ENCODE data around the gene KIF13A. TPM values are rescaled to one million over a fixed set of nuclear protein-coding genes. Genes with fewer than 3 reads are reported as not detected.
"Not testable (repeated sequence)": the region's sequence is repeated elsewhere in the genome, so short reads cannot be mapped to it uniquely, and the experiment has no call there.

KIF13A gene
- polyA plus RNA-seq, 4 donors: 24.9 to 34.9 (median 28.7) TPM

GRCh38 chr6:18024876-18025275 is 37.4 kb upstream of the KIF13A start:
- no peak for DNase-seq
- Histone ChIP-seq H3K4me1 (ENCODE audit: control insufficient read depth in 3 of 3, insufficient read depth in 2 of 3, low read depth in 1 of 3, low read length in 2 of 3) (no peaks in the 10 kb centered on the region), H3K36me3 (ENCODE audit: control insufficient read depth in 3 of 3, insufficient read depth in 2 of 3, low read depth in 1 of 3, low read length in 3 of 3) (no peaks in the 10 kb centered on the region), H3K27me3 (ENCODE audit: control insufficient read depth in 3 of 3, insufficient read depth in 3 of 3, low read length in 3 of 3) (peaks cover 0 to 2% (median 0%) of the 10 kb centered on the region in 3 donors), H3K9me3 (ENCODE audit: control insufficient read depth in 2 of 2, insufficient read depth in 1 of 2, low read depth in 1 of 2, low read length in 1 of 2) (peaks cover 0 to 2% of the 10 kb centered on the region in 2 donors), H3K27ac (ENCODE audit: low read depth in 1 of 3, low read length in 2 of 3) (no peak overlapping the region), H3K4me3 (ENCODE audit: low read depth in 1 of 3, low read length in 3 of 3) (no peak overlapping the region)
- 90 to 97% (median 93%) methylated on average over 5 of the region's 5 CpGs for WGBS, 3 donors
- FAIRE-seq: no peak

DNA sequence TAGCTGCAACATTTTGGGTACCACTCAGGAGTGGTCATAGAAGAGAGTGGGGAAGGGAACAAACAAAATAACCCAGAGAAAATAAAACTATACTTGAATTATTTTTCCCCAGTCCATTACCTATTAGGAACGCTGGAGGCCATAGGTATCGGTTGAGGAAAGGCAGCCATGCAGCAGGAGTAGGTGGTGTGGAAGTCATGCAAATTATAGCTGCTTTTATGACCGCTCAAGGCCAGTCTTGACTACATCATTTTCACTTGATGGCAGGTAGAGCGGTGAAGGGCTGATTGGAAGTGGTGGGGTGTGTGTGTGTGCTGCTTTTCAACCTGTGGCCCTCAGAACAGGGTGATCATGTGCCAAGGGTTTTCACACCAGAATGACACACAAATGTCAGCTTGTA is 36.5 kb upstream of the KIF13A start:
- FAIRE-seq (no peak), DNase-seq (no peak)
- H3K4me3 ChIP-seq (ENCODE audit: low read depth in 1 of 3, low read length in 3 of 3): no peak overlapping the region
- no peaks in the 10 kb centered on the region for H3K4me1 ChIP-seq (ENCODE audit: control insufficient read depth in 3 of 3, insufficient read depth in 2 of 3, low read depth in 1 of 3, low read length in 2 of 3)
- WGBS, 3 donors: 92 to 96% (median 92%) methylated on average over 4 of the region's 4 CpGs
- H3K36me3 ChIP-seq (ENCODE audit: control insufficient read depth in 3 of 3, insufficient read depth in 2 of 3, low read depth in 1 of 3, low read length in 3 of 3): no peaks in the 10 kb centered on the region
- H3K27me3 ChIP-seq (ENCODE audit: control insufficient read depth in 3 of 3, insufficient read depth in 3 of 3, low read length in 3 of 3): peaks cover 0 to 7% (median under 1%) of the 10 kb centered on the region in 3 donors
- no peak overlapping the region for H3K27ac ChIP-seq (ENCODE audit: low read depth in 1 of 3, low read length in 2 of 3)
- no peaks in the 10 kb centered on the region for H3K9me3 ChIP-seq (ENCODE audit: control insufficient read depth in 2 of 2, insufficient read depth in 1 of 2, low read depth in 1 of 2, low read length in 1 of 2)

- FAIRE-seq (no peak), DNase-seq (no peak)
- Histone ChIP-seq H3K36me3 (ENCODE audit: control insufficient read depth in 3 of 3, insufficient read depth in 2 of 3, low read depth in 1 of 3, low read length in 3 of 3) (no peaks in the 10 kb centered on the region), H3K4me3 (ENCODE audit: low read depth in 1 of 3, low read length in 3 of 3) (no peak overlapping the region), H3K27ac (ENCODE audit: low read depth in 1 of 3, low read length in 2 of 3) (no peak overlapping the region), H3K4me1 (ENCODE audit: control insufficient read depth in 3 of 3, insufficient read depth in 2 of 3, low read depth in 1 of 3, low read length in 2 of 3) (no peaks in the 10 kb centered on the region), H3K27me3 (ENCODE audit: control insufficient read depth in 3 of 3, insufficient read depth in 3 of 3, low read length in 3 of 3) (peaks cover 0 to 7% (median 0%) of the 10 kb centered on the region in 3 donors), H3K9me3 (ENCODE audit: control insufficient read depth in 2 of 2, insufficient read depth in 1 of 2, low read depth in 1 of 2, low read length in 1 of 2) (no peaks in the 10 kb centered on the region)
- WGBS, 3 donors: 76 to 85% (median 84%) methylated on average over 11 of the region's 11 CpGs
These were observed 35.2 kb upstream of the KIF13A start for GRCh38 chr6:18022398-18023231.

DNA sequence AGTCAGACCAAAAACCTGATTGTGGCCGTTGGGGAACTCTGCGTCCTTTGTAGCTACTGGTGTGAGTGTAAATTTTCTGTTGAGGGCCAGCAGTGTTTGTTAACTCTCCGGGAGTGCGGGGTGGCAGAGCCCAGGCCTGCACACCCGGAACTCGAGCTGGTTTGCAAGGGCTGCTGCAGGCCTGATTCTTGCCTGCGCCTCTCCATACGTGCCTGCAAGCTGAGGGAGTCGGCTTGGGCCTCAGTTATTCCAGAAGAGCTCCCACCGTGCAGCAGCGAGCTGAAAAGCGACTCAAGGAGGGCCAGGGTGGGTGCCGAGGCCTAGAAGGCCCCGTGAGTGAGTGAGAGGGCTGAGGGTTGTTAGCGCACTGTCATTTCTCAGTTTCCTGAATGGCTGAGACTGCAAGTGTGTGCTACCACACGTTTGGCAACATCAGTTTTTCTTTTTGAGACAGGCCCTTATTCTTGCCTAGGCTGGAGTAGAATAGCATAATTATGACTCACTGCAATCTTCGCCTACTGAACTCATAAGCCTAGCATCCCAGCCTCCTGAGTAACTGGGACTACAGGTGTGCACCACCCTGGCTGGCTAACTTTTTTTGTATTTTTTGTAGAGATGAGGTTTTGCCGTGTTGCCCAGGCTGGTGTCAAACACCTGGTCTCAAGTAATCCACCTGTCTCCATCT is 33.9 kb upstream of the KIF13A start:
- Histone ChIP-seq H3K27me3 (ENCODE audit: control insufficient read depth in 3 of 3, insufficient read depth in 3 of 3, low read length in 3 of 3) (peaks cover 0 to 7% (median 0%) of the 10 kb centered on the region in 3 donors), H3K4me3 (ENCODE audit: low read depth in 1 of 3, low read length in 3 of 3) (no peak overlapping the region), H3K27ac (ENCODE audit: low read depth in 1 of 3, low read length in 2 of 3) (no peak overlapping the region), H3K9me3 (ENCODE audit: control insufficient read depth in 2 of 2, insufficient read depth in 1 of 2, low read depth in 1 of 2, low read length in 1 of 2) (no peaks in the 10 kb centered on the region), H3K4me1 (ENCODE audit: control insufficient read depth in 3 of 3, insufficient read depth in 2 of 3, low read depth in 1 of 3, low read length in 2 of 3) (no peaks in the 10 kb centered on the region), H3K36me3 (ENCODE audit: control insufficient read depth in 3 of 3, insufficient read depth in 2 of 3, low read depth in 1 of 3, low read length in 3 of 3) (no peaks in the 10 kb centered on the region)
- WGBS, 3 donors: 83 to 90% (median 89%) methylated on average over 18 of the region's 18 CpGs
- FAIRE-seq: no peak
- no peak for DNase-seq

DNA sequence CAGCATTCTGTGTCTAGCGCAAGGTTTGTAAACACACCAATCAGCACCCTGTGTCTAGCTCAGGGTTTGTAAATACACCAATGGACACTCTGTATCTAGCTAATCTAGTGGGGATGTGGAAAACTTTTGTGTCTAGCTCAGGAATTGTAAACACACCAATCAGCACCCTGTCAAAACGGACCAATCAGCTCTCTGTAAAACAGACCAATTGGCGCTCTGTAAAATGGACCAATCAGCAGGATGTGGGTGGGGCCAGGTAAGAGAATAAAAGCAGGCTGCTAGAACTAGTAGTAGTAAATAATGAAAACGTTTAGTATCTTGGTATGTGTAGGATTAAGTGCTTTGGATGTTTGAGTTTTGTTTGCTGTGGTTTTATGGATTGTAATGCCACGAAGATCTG is 33.1 kb upstream of the KIF13A start:
- FAIRE-seq; H3K27ac ChIP-seq (ENCODE audit: low read depth in 1 of 3, low read length in 2 of 3); H3K4me1 ChIP-seq (ENCODE audit: control insufficient read depth in 3 of 3, insufficient read depth in 2 of 3, low read depth in 1 of 3, low read length in 2 of 3); DNase-seq; H3K27me3 ChIP-seq (ENCODE audit: control insufficient read depth in 3 of 3, insufficient read depth in 3 of 3, low read length in 3 of 3); H3K36me3 ChIP-seq (ENCODE audit: control insufficient read depth in 3 of 3, insufficient read depth in 2 of 3, low read depth in 1 of 3, low read length in 3 of 3); H3K4me3 ChIP-seq (ENCODE audit: low read depth in 1 of 3, low read length in 3 of 3); H3K9me3 ChIP-seq (ENCODE audit: control insufficient read depth in 2 of 2, insufficient read depth in 1 of 2, low read depth in 1 of 2, low read length in 1 of 2): not testable (repeated sequence)
- WGBS, 3 donors: 83 to 89% (median 89%) methylated on average over 5 of the region's 5 CpGs

GRCh38 chr6:18019539-18020534 is 32.4 kb upstream of the KIF13A start:
- 71 to 81% (median 72%) methylated on average over 72 to 75 of the region's 75 CpGs for WGBS, 3 donors
- H3K27me3 ChIP-seq (ENCODE audit: control insufficient read depth in 3 of 3, insufficient read depth in 3 of 3, low read length in 3 of 3): peaks cover 0 to 7% (median 0%) of the 10 kb centered on the region in 3 donors
- DNase-seq: no peak
- no peaks in the 10 kb centered on the region for H3K36me3 ChIP-seq (ENCODE audit: control insufficient read depth in 3 of 3, insufficient read depth in 2 of 3, low read depth in 1 of 3, low read length in 3 of 3)
- no peaks in the 10 kb centered on the region for H3K9me3 ChIP-seq (ENCODE audit: control insufficient read depth in 2 of 2, insufficient read depth in 1 of 2, low read depth in 1 of 2, low read length in 1 of 2)
- FAIRE-seq: no peak
- no peaks in the 10 kb centered on the region for H3K4me1 ChIP-seq (ENCODE audit: control insufficient read depth in 3 of 3, insufficient read depth in 2 of 3, low read depth in 1 of 3, low read length in 2 of 3)
- no peak overlapping the region for H3K27ac ChIP-seq (ENCODE audit: low read depth in 1 of 3, low read length in 2 of 3)
- H3K4me3 ChIP-seq (ENCODE audit: low read depth in 1 of 3, low read length in 3 of 3): peak overlapping the region in 1 of 3 donors; percentile 40

DNA sequence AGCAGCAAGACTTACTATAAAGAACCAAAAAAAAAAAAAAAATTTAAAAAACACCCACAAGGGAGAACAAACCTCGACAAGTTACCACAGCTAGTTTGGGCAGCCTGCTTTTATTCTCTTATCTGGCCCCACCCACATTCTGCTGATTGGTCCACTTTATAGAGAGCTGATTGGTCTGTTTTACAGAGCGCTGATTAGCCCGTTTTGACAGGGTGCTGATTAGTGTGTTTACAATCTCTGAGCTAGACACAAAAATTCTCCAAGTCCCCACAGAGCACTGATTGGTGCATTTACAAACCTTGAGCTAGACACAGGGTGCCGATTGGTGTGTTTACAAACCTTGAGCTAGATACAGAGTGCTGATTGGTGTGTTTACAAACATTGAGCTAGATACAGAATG is 31.7 kb upstream of the KIF13A start:
- not testable (repeated sequence) for H3K36me3 ChIP-seq (ENCODE audit: control insufficient read depth in 3 of 3, insufficient read depth in 2 of 3, low read depth in 1 of 3, low read length in 3 of 3); H3K4me3 ChIP-seq (ENCODE audit: low read depth in 1 of 3, low read length in 3 of 3); FAIRE-seq; H3K4me1 ChIP-seq (ENCODE audit: control insufficient read depth in 3 of 3, insufficient read depth in 2 of 3, low read depth in 1 of 3, low read length in 2 of 3); H3K27me3 ChIP-seq (ENCODE audit: control insufficient read depth in 3 of 3, insufficient read depth in 3 of 3, low read length in 3 of 3); H3K9me3 ChIP-seq (ENCODE audit: control insufficient read depth in 2 of 2, insufficient read depth in 1 of 2, low read depth in 1 of 2, low read length in 1 of 2); H3K27ac ChIP-seq (ENCODE audit: low read depth in 1 of 3, low read length in 2 of 3); DNase-seq
- 66 to 78% (median 67%) methylated on average over 4 of the region's 4 CpGs for WGBS, 3 donors

DNA sequence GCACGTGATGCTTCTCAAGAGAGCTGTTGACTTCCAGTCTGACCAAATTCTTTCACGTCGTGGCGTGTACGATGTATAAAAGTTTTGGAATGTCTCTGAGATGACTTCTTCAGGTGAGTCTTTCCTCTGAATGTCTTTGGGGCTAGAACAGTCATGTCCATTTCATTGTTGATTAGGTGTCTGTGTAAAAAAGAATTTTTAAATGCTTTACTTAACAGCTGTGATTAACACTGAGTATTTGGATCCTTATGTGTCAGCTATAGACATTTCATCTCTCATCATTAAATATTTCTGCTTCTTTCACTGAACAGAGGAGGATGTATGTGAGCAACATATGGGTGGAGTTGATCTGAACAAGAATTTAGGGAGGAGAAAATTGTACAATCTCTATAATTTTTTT is 29.3 kb upstream of the KIF13A start:
- Histone ChIP-seq H3K9me3 (ENCODE audit: control insufficient read depth in 2 of 2, insufficient read depth in 1 of 2, low read depth in 1 of 2, low read length in 1 of 2) (no peaks in the 10 kb centered on the region), H3K36me3 (ENCODE audit: control insufficient read depth in 3 of 3, insufficient read depth in 2 of 3, low read depth in 1 of 3, low read length in 3 of 3) (no peaks in the 10 kb centered on the region), H3K4me1 (ENCODE audit: control insufficient read depth in 3 of 3, insufficient read depth in 2 of 3, low read depth in 1 of 3, low read length in 2 of 3) (no peaks in the 10 kb centered on the region), H3K4me3 (ENCODE audit: low read depth in 1 of 3, low read length in 3 of 3) (no peak overlapping the region), H3K27ac (ENCODE audit: low read depth in 1 of 3, low read length in 2 of 3) (no peak overlapping the region), H3K27me3 (ENCODE audit: control insufficient read depth in 3 of 3, insufficient read depth in 3 of 3, low read length in 3 of 3) (peaks cover 0 to 7% (median 0%) of the 10 kb centered on the region in 3 donors)
- DNase-seq (no peak), FAIRE-seq (no peak)
- WGBS, 3 donors: 59 to 77% (median 76%) methylated on average over 5 of the region's 5 CpGs

Measured in small intestine (tissue), 7 donors.